GM19463 (cell line): Measurements from ENCODE around the gene GAB1.

Source experiments
- ATAC-seq: cut with Tn5 transposase; IDR thresholded peaks from one replicate; pipeline ENCODE4 v1.9.1; 2021; ENCODE audit warnings: mild to moderate bottlenecking, moderate library complexity; ENCODE audit not compliant: unreplicated experiment

The GAB1 gene

GRCh38 chr4:143383005-143383574 is 46.4 kb downstream of the GAB1 start:
- no peak for ATAC-seq

- ATAC-seq = no peak
Observed at GRCh38 chr4:143384381-143384994, 47.8 kb downstream of the GAB1 start.

- no peak for ATAC-seq
Observed at GRCh38 chr4:143386812-143387211, 50.1 kb downstream of the GAB1 start.

DNA sequence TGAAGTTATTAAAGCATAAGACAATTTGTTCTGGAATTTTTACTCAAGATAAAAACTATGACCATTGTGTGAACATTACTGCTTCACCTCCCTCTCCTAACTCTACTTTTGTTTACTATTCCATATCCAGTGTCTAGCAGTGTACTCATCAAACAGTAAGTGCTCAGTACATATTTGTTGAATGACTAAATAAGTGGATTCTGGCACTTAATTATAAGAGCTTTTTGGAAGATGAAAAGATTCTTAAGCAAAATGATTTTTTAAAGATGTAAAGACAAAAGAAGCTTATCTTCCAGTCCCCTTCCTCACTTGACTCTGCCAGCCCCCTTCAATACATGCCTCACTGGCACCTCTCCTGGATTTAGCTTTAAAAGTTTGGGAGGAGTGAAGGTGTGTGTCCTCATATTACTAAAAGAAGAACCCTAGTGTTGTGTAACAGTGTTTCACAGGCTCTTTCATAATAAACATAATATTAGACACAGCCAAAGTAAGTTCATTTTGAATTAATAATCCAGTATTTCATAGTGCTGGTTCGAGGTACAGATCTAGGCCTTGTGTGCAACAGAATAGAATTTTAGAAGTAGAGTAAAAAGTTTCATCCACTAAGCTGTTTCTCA is 53.0 kb downstream of the GAB1 start:
- no peak for ATAC-seq

- ATAC-seq = peak; percentile 63
Observed at GRCh38 chr4:143390764-143391163, 54.1 kb downstream of the GAB1 start.

GRCh38 chr4:143391261-143391660 is 54.6 kb downstream of the GAB1 start:
- no peak for ATAC-seq

GRCh38 chr4:143391895-143392294 is 55.2 kb downstream of the GAB1 start:
- ATAC-seq = no peak

DNA sequence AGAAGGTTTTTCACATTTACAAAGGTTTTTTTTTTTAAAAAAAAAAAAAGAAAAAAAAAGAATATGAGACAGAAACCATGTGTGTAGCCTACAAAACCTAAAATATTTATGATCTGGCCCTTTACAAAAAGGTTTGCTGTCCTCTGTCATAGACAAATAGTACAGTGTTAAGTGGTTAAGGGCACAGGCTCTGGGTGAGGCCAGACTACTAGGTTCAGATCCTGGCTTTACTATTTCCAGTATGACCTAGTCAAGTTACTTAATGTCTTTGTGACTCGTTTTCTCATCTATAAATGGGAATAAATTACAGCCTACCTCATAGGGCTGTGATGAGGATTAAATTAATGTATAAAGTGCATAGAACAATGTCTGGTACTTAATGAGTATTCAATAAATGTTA is 56.5 kb downstream of the GAB1 start:
- no peak for ATAC-seq

DNA sequence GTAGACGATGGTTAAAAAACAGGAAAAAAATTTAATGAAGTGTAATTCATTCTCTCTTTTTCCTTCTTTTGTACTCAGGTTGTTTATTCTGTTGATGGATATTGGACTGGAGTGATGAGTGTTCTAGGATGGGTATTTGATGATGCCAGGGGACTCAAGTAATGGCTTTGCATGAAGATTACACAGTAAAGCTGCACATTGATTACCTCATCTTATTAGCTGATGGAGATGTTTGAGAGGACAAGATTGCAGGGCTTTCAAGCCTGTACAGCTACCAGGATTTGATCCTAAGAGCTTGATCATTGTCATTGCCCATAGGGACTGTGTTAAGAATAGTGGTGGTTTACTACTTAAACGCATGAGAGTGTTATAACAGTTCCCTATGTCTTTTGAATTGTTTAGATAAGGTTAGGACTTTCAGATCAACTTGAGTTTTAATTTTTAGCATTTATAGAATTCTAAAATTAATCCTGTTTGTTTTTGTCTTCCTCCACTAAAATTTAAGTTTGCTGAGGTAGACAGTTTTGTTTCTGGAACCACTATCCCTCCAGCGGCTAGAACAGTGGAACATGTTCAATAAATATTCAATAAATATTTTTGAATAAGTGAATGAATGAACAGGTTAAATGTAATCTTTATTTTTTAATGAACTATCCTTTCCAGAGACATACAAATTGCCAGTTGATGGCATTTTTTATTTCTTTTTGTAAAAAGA is 58.2 kb downstream of the GAB1 start:
- ATAC-seq = no peak

DNA sequence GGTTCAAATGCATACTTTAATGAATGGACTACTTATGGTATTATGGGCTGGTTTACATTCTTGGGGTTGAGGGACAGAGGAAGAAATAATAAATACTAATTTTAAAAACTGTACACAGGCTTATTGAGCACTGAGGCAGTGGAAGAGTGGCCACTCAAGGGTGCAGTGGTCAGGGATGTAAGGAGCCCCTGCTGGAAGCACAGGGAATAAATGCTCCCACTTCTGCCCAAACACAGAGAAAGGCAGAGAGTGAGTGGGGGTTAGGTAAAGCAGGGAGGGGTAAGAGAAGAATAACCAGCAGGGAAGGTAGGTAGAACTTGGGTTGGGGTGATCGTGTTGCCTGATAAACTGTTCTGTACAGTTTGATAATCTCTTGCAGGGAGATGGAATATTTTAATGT is 60.0 kb downstream of the GAB1 start:
- ATAC-seq = no peak

DNA sequence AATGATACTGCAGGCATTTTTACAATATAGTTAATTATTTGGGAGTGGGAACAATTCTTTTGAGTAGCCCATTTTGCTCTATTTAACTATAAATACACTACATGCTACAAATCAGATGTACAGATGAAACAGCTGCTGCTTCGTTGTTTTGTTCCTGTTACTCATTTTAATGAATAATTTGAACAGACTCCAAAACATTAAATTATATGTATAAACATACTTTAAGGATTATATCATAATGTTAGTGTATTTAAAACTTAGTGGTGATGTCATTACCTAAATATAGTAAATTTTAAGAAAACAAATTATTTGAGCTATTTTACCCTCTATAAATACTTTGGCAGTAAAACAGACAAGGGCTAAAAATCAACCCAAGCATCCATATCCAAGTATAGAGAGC is 60.7 kb downstream of the GAB1 start:
- no peak for ATAC-seq

DNA sequence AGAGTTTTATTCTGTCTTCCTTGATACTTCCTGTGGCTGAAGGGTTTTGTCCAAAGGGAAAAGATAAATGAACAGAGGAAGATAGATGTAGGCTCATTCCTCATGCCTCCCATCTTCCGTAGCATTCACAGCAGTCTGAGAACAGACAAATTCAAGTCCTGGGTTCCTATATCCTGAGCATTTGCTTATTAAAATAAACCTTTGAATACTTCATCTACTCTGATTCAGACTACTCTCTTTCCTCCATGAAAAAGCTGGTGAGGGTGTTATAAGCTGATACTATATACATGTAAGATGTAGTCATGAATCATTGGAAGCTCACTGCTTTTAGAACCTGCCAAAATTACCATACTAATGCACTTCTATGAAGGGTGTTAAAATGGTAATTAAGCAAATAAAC is 61.2 kb downstream of the GAB1 start:
- no peak for ATAC-seq

DNA sequence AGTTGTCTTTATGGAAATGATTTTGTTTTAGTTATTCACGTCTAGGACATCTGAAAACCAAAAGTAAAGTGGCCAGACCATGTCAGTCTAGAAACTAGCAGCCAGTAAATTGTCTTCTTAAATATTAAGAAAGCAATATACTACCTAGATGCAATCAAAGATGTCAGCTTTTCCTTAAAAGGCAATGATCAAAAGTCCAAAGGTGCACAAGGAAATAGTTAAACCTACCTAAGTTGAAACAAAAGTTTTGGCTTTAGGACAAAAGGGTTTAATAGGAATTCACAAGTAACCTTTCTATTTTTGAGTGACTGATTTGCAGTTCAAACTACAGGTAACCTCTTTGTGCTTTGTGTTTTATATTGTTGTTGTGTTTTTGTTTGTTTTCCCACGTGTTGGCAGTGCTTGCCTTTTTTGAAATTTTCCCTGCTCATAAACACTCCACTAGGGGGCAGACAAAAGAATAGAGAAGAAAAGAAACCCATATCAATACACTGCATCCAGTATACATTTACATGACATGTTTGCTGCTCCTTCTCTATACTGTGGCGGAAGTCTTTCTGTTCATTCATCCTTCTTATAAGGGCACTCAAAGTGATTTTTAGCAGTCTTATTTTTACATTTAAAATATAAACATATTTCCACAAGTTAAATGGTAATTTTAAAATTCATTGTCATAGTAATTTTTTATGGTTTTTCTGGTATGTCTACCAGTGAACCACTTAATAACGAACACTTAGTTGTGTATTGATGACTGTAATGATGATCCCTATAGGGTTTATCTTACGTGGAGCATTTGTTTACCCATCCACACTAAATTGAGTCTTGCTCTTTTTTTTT is 62.7 kb downstream of the GAB1 start:
- ATAC-seq = peak; percentile 46

DNA sequence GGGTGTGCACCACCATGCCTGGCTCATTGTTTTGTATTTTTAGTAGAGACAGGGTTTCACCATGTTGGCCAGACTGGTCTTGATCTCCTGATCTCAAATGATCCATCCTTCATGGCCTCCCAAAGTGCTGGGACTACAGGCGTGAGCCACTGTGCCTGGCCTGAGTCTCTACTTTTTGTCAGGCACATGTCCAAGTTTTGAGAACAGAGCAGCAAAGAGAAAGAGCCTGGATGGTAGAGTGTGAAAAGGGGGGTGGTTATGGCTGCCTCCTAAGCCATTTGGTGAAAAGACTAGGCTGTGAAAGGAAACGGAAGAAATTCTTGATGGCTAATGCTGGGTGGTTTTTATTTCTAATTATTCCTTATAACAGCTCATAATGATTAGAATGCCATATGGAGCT is 63.4 kb downstream of the GAB1 start:
- ATAC-seq = no peak

DNA sequence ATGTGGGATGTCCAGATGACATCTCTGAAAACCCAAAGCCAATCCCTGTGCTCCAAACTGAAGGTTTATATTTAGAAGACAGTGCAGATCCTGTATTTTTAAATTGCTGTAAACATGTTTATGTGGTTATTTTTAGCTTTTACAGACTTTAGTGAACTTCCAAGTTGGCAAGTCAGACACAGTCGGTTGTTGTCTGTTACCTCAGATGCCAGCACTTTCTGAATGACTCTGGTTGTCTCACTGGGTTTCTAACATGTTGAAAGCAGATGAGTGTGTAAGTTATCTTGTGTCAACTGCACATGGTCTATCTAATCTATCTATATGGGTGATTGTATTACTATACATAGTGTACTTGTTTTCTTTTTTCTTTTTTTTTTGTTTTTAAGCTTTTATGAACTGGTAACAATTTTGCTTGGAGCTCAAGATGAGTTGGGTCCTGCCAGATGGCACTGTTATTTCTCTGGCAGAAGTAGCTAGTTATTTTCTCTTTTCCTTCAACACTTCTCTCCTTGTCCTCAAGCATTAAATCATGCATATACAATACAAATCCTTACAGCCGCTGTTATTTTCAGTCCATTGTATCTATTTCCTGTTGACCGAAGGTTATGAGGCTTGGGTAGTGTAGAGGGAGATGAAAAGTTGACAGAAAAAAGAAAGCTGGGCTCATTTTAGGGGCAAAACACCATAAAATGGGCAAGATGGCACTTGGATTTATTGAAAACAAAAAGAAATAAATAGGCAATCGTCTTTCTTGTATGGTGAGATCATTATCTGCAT is 66.3 kb downstream of the GAB1 start:
- ATAC-seq = peak; percentile 35

GRCh38 chr4:143403553-143403820 is 66.8 kb downstream of the GAB1 start:
- no peak for ATAC-seq

DNA sequence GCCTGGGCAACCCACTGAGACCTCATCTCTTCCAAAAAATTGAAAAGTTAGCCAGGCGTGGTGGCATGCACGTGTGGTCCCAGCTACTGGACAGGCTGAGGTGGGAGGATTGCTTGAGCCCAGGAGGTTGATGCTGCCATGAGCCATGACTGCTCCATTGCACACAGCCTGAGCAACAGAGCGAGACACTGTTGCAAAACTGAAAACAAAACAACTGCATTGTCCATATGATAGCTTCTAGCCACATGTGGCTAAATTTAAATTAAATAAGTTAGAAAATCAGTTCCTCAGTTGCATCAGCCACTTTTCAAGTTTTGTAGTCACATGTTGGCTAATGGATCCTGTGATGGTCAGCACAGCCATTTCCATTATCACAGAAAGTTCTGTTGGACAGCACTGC is 67.9 kb downstream of the GAB1 start:
- peak; percentile 87 for ATAC-seq

- ATAC-seq = no peak
Observed at GRCh38 chr4:143405075-143405730, 68.5 kb downstream of the GAB1 start.

GRCh38 chr4:143406523-143406922 is 69.8 kb downstream of the GAB1 start:
- ATAC-seq = no peak

DNA sequence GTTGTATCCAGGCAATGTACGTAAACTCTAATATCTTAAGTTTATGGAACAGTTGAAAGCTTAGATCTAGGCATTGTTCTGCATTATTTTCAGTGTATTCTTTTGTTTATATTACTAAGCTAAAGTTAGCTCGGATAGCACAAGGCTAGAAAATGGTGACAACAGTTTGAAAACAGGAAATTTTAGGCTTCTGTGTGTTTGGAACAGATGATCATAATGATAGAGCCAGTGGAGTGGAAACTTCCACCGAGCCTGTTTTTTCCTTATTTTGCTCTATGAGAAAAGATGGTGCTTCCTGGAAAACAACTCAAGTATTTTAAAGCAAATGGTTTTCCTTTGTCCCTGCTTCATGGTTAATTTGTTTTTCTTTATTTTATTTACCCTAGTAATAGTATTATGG is 70.8 kb downstream of the GAB1 start:
- no peak for ATAC-seq
